ENCODE measurements around the gene POR.

POR gene

GRCh38 chr7:75924256-75924655 lies 9.3 kb downstream of the POR start:
- Histone ChIP-seq H3K27ac (ENCODE audit: poor library complexity, severe bottlenecking) (no peak overlapping the region), H3K36me3 (ENCODE audit: low read depth) (no peaks in the 10 kb centered on the region), H3K4me3 (ENCODE audit: severe bottlenecking) (no peak overlapping the region), H3K27me3 (ENCODE audit: insufficient read depth, poor library complexity, severe bottlenecking) (no peaks in the 10 kb centered on the region), H3K4me1 (ENCODE audit: insufficient read depth, poor library complexity, severe bottlenecking) (no peaks in the 10 kb centered on the region), H3K9me3 (ENCODE audit: severe bottlenecking) (no peaks in the 10 kb centered on the region)
- ATAC-seq (ENCODE audit: low read depth) = no peak
- no peak for DNase-seq (ENCODE audit: low spot score)
- no peak for TF ChIP-seq CTCF (IDR thresholded peaks at IDR 0.05; ENCODE audit: poor library complexity, severe bottlenecking)

- ATAC-seq (ENCODE audit: low read depth) (no peak), DNase-seq (ENCODE audit: low spot score) (no peak)
- no peak for TF ChIP-seq CTCF (IDR thresholded peaks at IDR 0.05; ENCODE audit: poor library complexity, severe bottlenecking)
- H3K4me1 ChIP-seq (ENCODE audit: insufficient read depth, poor library complexity, severe bottlenecking) = no peaks in the 10 kb centered on the region
- no peaks in the 10 kb centered on the region for H3K9me3 ChIP-seq (ENCODE audit: severe bottlenecking)
- H3K27me3 ChIP-seq (ENCODE audit: insufficient read depth, poor library complexity, severe bottlenecking) = no peaks in the 10 kb centered on the region
- no peaks in the 10 kb centered on the region for H3K36me3 ChIP-seq (ENCODE audit: low read depth)
- H3K27ac ChIP-seq (ENCODE audit: poor library complexity, severe bottlenecking) = no peak overlapping the region
- H3K4me3 ChIP-seq (ENCODE audit: severe bottlenecking) = no peak overlapping the region
Measured at GRCh38 chr7:75924889-75925288, 9.9 kb downstream of the POR start.

GRCh38 chr7:75925717-75926435 lies 10.9 kb downstream of the POR start:
- H3K4me1 ChIP-seq (ENCODE audit: insufficient read depth, poor library complexity, severe bottlenecking) = no peaks in the 10 kb centered on the region
- no peak overlapping the region for H3K27ac ChIP-seq (ENCODE audit: poor library complexity, severe bottlenecking)
- ATAC-seq (ENCODE audit: low read depth) (no peak), DNase-seq (ENCODE audit: low spot score) (no peak)
- H3K4me3 ChIP-seq (ENCODE audit: severe bottlenecking) = no peak overlapping the region
- no peaks in the 10 kb centered on the region for H3K9me3 ChIP-seq (ENCODE audit: severe bottlenecking)
- no peak for TF ChIP-seq CTCF (IDR thresholded peaks at IDR 0.05; ENCODE audit: poor library complexity, severe bottlenecking)
- no peaks in the 10 kb centered on the region for H3K36me3 ChIP-seq (ENCODE audit: low read depth)
- no peaks in the 10 kb centered on the region for H3K27me3 ChIP-seq (ENCODE audit: insufficient read depth, poor library complexity, severe bottlenecking)

- TF ChIP-seq CTCF (IDR thresholded peaks at IDR 0.05; ENCODE audit: poor library complexity, severe bottlenecking) = no peak
- Histone ChIP-seq H3K4me3 (ENCODE audit: severe bottlenecking) (no peak overlapping the region), H3K9me3 (ENCODE audit: severe bottlenecking) (no peaks in the 10 kb centered on the region), H3K4me1 (ENCODE audit: insufficient read depth, poor library complexity, severe bottlenecking) (no peaks in the 10 kb centered on the region), H3K27ac (ENCODE audit: poor library complexity, severe bottlenecking) (no peak overlapping the region), H3K36me3 (ENCODE audit: low read depth) (no peaks in the 10 kb centered on the region), H3K27me3 (ENCODE audit: insufficient read depth, poor library complexity, severe bottlenecking) (no peaks in the 10 kb centered on the region)
- DNase-seq (ENCODE audit: low spot score) (no peak), ATAC-seq (ENCODE audit: low read depth) (no peak)
Measured at GRCh38 chr7:75928568-75928914, 13.6 kb downstream of the POR start.

- no peak for TF ChIP-seq CTCF (IDR thresholded peaks at IDR 0.05; ENCODE audit: poor library complexity, severe bottlenecking)
- no peak for DNase-seq (ENCODE audit: low spot score)
- no peaks in the 10 kb centered on the region for H3K9me3 ChIP-seq (ENCODE audit: severe bottlenecking)
- no peaks in the 10 kb centered on the region for H3K27me3 ChIP-seq (ENCODE audit: insufficient read depth, poor library complexity, severe bottlenecking)
- peaks cover 4% of the 10 kb centered on the region for H3K4me1 ChIP-seq (ENCODE audit: insufficient read depth, poor library complexity, severe bottlenecking)
- H3K27ac ChIP-seq (ENCODE audit: poor library complexity, severe bottlenecking) = no peak overlapping the region
- H3K36me3 ChIP-seq (ENCODE audit: low read depth) = no peaks in the 10 kb centered on the region
- ATAC-seq (ENCODE audit: low read depth) = no peak
- H3K4me3 ChIP-seq (ENCODE audit: severe bottlenecking) = no peak overlapping the region
Measured at GRCh38 chr7:75931680-75932079, 16.7 kb downstream of the POR start.

Data from RWPE2 (cell line).